LNCAP (cell line): ENCODE results near the gene NDUFAF8.

ENCODE experiments used
- TF ChIP-seq, protein P1 (sequence below): fragments of 450-650 bp; IDR thresholded peaks from 2 replicates; pipeline ENCODE4 v1.5.1; 2017; ENCODE audit warnings: mild to moderate bottlenecking

NDUFAF8 gene

GRCh38 chr17:81251094-81251708 is 12.1 kb downstream of the NDUFAF8 start:
- TF ChIP-seq, protein P1, sequence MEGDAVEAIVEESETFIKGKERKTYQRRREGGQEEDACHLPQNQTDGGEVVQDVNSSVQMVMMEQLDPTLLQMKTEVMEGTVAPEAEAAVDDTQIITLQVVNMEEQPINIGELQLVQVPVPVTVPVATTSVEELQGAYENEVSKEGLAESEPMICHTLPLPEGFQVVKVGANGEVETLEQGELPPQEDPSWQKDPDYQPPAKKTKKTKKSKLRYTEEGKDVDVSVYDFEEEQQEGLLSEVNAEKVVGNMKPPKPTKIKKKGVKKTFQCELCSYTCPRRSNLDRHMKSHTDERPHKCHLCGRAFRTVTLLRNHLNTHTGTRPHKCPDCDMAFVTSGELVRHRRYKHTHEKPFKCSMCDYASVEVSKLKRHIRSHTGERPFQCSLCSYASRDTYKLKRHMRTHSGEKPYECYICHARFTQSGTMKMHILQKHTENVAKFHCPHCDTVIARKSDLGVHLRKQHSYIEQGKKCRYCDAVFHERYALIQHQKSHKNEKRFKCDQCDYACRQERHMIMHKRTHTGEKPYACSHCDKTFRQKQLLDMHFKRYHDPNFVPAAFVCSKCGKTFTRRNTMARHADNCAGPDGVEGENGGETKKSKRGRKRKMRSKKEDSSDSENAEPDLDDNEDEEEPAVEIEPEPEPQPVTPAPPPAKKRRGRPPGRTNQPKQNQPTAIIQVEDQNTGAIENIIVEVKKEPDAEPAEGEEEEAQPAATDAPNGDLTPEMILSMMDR = no peak

GRCh38 chr17:81251709-81252301 is 12.7 kb downstream of the NDUFAF8 start:
- TF ChIP-seq, protein P1 = no peak

DNA sequence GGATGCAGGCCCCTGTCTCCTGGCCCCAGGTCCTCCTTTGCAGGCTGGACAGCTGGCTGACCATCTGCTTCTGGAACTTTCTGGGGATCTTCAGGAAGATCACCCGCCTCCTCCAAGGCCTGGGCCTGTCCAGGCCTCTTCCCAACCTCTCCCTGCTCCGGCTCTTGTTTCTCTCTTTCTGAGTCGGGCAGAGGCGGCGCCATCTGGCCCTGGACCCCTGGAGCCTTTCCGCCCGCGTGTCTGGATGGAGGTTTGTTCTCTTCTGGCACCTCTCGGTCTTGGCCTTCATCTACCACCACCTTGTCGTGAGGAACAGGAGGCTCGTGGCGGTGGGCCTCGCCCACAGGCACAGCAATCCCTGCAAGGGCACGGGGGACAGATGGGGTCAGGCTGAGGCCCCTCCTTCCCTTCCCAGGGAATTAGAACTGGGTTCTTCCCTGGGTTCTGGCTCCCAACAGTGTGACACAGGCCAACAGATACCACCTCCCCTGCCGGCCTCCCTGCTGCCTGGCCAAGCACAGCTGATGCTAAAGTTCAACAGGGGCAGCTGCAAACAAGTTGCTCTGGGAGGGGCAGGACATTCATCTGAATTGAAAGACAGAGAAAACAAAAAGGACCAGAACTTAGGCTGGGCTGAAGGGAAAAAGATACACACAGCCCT is 13.3 kb downstream of the NDUFAF8 start:
- TF ChIP-seq, protein P1 = no peak

DNA sequence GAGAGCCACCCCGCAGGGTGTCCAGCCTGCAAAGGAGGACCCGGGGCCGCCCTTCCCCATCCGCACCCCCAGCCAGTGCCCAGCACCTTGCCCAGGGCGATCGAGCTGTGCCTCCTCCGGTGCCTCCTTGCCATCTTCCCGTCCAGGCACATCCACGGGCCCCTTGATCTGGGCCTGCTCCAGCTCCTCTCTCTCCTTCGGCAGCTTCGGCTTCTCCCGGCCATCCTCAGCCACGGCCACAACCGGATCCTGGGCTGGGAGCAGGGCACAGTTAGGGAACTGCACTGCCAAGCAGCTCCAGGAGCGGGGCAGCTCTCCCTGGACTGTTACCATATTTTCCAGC is 13.8 kb downstream of the NDUFAF8 start:
- TF ChIP-seq, protein P1 = no peak

DNA sequence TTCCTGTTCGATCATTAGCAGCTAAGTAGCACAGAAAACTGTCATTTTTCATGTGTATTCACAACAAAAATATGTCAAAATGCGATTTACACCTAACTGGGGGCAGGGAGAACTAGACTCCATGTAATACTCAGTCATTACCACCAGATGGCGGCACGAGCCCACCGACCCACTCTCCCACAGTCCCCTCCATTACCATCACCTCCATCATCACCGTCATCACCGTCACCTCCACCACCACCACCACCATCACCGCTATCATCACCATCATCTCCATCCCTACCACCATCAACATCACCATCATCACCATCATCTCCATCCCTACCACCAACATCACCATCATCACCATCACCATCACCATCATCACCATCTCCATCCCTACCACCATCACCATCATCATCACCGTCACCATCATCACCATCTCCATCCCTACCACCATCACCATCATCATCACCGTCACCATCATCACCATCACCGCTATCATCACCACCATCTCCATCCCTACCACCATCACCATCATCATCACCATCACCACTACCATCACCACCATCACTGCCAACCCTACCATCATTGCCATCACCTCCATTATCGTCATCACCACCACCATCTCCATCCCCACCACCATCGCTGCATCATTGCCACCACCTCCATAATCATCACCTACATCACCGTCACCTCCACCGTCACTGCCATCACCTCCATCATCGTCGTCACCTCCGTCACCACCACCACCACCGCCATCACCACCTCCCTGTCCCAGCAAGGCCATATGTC is 14.4 kb downstream of the NDUFAF8 start:
- TF ChIP-seq, protein P1 = peak; percentile 80

- TF ChIP-seq, protein P1 = peak; percentile 71
Measured at GRCh38 chr17:81254955-81255717, 16.0 kb downstream of the NDUFAF8 start.

- TF ChIP-seq, protein P1 = no peak
Measured at GRCh38 chr17:81256616-81257015, 17.5 kb downstream of the NDUFAF8 start.
